ENCODE data around the gene FREY1. TPM values are rescaled to one million over a fixed set of nuclear protein-coding genes. Genes with fewer than 3 reads are reported as not detected.

The FREY1 gene
- total and polyA plus RNA-seq, 9 of the 15 experiments (the other 6 are each of a cell fraction or from before 2014, with no cell fraction given): 0.25 to 1.5 (median 1.1) TPM; not detected in 5

GRCh38 chr11:45909594-45910475 lies 2.8 kb upstream of the FREY1 start:
- Histone ChIP-seq H3K79me2 (ENCODE audit: control insufficient read depth, insufficient read depth, low read length) (no peaks in the 10 kb centered on the region), H3K9me1 (ENCODE audit: control insufficient read depth, insufficient read depth, low read length) (peaks cover 6% of the 10 kb centered on the region), H3K9ac (ENCODE audit: insufficient read depth in 1 of 2, low read depth in 2 of 2, low read length in 2 of 2) (0 out of 4 replicates have a peak overlapping the region, but pooled peaks of 1 of the 2 experiments have one; percentile 11), H2AFZ (ENCODE audit: low read depth, low read length) (no peak overlapping the region), H3K36me3 (ENCODE audit: control insufficient read depth, insufficient read depth, low read length) (peaks cover 35% of the 10 kb centered on the region; the same call in 1 of the 3 replicates), H3K27ac (ENCODE audit: extremely low read depth, low read depth, low read length) (no peak overlapping the region), H3K27me3 (ENCODE audit: control insufficient read depth in 2 of 2, insufficient read depth in 2 of 2, low read length in 2 of 2) (no peaks in the 10 kb centered on the region), H3K4me1 (replicated peaks in 1 of 2; ENCODE audit: control insufficient read depth in 2 of 2, insufficient read depth in 2 of 2, low read length in 2 of 2) (peaks cover under 1 to 43% of the 10 kb centered on the region in 2 experiments; a peak in 4 of 5 replicates), H4K20me1 (replicated peaks; ENCODE audit: control insufficient read depth, insufficient read depth, low read length) (0 out of 2 replicates have a peak, but pooled peaks cover 3% of the 10 kb centered on the region), H3K4me3 (no peak overlapping the region), H3K9me3 (replicated peaks; ENCODE audit: control insufficient read depth, insufficient read depth, low read depth, low read length) (no peaks in the 10 kb centered on the region), H3K4me2 (ENCODE audit: insufficient read depth, low read length) (no peak overlapping the region)
- in situ Hi-C loops (cut with MboI): no loop called here
- intact Hi-C loops (cut with micrococcal nuclease): no loop called here
- ChIA-PET POLR2A (interaction anchor here (0.5 to 1.3 kb wide), 6 partner anchors 8 to 708 kb away, joined by 3 to 6 read pairs (median 4); partner anchors contain the start of genes ATG13 and PEX16), CTCF (ENCODE audit: low intra/inter-chr PET ratio) (no interaction called here)
- FAIRE-seq (no peak), DNase-seq (ENCODE audit: extremely low read depth in 1 of 4, low spot score in 3 of 4) (no peak), ATAC-seq (no peak)
- 81% methylated on average over 31 of the region's 32 CpGs for WGBS (ENCODE audit: insufficient coverage, low coverage, missing lambda C conversion rate)
- no TSS peak for BruUV-seq (replicated peaks)
- TF ChIP-seq ZNF449 (CRISPR knock-in tag; IDR thresholded peaks at IDR 0.05) (no peak), POLR2G (IDR thresholded peaks at IDR 0.05; ENCODE audit: low read depth, low read length) (0 out of 2 replicates have a peak, but pooled peaks have one; percentile 1), OTX1 (CRISPR knock-in tag; IDR thresholded peaks at IDR 0.05) (no peak), MTA2 (IDR thresholded peaks at IDR 0.05; ENCODE audit: low read depth) (no peak), PPARD (CRISPR knock-in tag; IDR thresholded peaks at IDR 0.05) (no peak), RNF2 (IDR thresholded peaks at IDR 0.05) (no peak), USF2 (CRISPR knock-in tag; IDR thresholded peaks at IDR 0.05) (no peak), RBFOX2 (IDR thresholded peaks at IDR 0.05; ENCODE audit: low read depth, low read length) (0 out of 2 replicates have a peak, but pooled peaks have one; percentile 13), ZNF431 (CRISPR knock-in tag; IDR thresholded peaks at IDR 0.05) (no peak), KLF6 (CRISPR knock-in tag; IDR thresholded peaks at IDR 0.05; ENCODE audit: borderline replicate concordance) (no peak), ZNF324 (CRISPR knock-in tag; IDR thresholded peaks at IDR 0.05) (no peak), ZNF146 (CRISPR knock-in tag; IDR thresholded peaks at IDR 0.05; ENCODE audit: unreplicated experiment) (no peak), ZNF174 (CRISPR knock-in tag; IDR thresholded peaks at IDR 0.05) (no peak), U2AF1 (optimal IDR thresholded peaks at IDR 0.05; ENCODE audit: low read depth, low read length) (no peak)

Measured in K562 (cell line).